Measurements from ENCODE around the gene JMJD4.
A peak's percentile ranks its signal among the peaks of the same experiment; 100 is the strongest.

Gene JMJD4

DNA sequence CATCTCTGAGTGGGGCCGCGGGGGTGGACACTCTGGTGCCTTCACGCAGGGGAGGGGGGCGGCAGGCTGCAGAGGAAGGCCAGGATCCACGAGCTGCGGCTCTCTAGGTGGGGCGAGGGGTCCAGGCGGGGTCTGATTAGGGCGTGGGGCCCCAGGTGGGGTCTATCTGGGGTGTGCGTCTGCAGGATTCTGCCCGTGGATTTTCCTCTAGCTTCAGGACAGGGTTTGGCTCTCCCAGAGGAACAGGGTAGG, 6.3 kb downstream of the JMJD4 start:
- DNase-seq, result no peak
- H3K27ac ChIP-seq (ENCODE audit: low read length), result peak overlapping the region; percentile 71
- H3K9ac ChIP-seq (ENCODE audit: low read depth, low read length), result peak overlapping the region; percentile 71
- peak; percentile 33 for ATAC-seq (ENCODE audit: insufficient read depth, low read depth)
- H3K79me2 ChIP-seq (ENCODE audit: insufficient read depth, low read length), result peaks cover 15% of the 10 kb centered on the region
- H3K36me3 ChIP-seq (ENCODE audit: insufficient read depth, low read length), result peaks cover 33% of the 10 kb centered on the region
- TF ChIP-seq EZH2 (IDR thresholded peaks at IDR 0.05; ENCODE audit: borderline replicate concordance, low read depth, low read length, severe bottlenecking), result no peak
- TF ChIP-seq, protein P1, sequence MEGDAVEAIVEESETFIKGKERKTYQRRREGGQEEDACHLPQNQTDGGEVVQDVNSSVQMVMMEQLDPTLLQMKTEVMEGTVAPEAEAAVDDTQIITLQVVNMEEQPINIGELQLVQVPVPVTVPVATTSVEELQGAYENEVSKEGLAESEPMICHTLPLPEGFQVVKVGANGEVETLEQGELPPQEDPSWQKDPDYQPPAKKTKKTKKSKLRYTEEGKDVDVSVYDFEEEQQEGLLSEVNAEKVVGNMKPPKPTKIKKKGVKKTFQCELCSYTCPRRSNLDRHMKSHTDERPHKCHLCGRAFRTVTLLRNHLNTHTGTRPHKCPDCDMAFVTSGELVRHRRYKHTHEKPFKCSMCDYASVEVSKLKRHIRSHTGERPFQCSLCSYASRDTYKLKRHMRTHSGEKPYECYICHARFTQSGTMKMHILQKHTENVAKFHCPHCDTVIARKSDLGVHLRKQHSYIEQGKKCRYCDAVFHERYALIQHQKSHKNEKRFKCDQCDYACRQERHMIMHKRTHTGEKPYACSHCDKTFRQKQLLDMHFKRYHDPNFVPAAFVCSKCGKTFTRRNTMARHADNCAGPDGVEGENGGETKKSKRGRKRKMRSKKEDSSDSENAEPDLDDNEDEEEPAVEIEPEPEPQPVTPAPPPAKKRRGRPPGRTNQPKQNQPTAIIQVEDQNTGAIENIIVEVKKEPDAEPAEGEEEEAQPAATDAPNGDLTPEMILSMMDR (IDR thresholded peaks at IDR 0.05; ENCODE audit: borderline replicate concordance, extremely low read depth, low read length, poor library complexity, severe bottlenecking), result no peak
- no peaks in the 10 kb centered on the region for H3K9me3 ChIP-seq (ENCODE audit: insufficient read depth, low read length, severe bottlenecking)
- peak overlapping the region; percentile 90 for H3K4me2 ChIP-seq (ENCODE audit: insufficient read depth, low read length)
- H2AFZ ChIP-seq (ENCODE audit: low read depth, low read length), result peak overlapping the region; percentile 71
- no peaks in the 10 kb centered on the region for H3K27me3 ChIP-seq (ENCODE audit: insufficient read depth, low read length, poor library complexity)
- H3K4me1 ChIP-seq (ENCODE audit: insufficient read depth, low read length), result peaks cover 35% of the 10 kb centered on the region
- peaks cover 42% of the 10 kb centered on the region for H4K20me1 ChIP-seq (ENCODE audit: insufficient read depth, low read length)
- peak overlapping the region; percentile 27 to 65; a peak in 3 of 4 replicates for H3K4me3 ChIP-seq (ENCODE audit: low read depth in 1 of 2, low read length in 2 of 2)

DNA sequence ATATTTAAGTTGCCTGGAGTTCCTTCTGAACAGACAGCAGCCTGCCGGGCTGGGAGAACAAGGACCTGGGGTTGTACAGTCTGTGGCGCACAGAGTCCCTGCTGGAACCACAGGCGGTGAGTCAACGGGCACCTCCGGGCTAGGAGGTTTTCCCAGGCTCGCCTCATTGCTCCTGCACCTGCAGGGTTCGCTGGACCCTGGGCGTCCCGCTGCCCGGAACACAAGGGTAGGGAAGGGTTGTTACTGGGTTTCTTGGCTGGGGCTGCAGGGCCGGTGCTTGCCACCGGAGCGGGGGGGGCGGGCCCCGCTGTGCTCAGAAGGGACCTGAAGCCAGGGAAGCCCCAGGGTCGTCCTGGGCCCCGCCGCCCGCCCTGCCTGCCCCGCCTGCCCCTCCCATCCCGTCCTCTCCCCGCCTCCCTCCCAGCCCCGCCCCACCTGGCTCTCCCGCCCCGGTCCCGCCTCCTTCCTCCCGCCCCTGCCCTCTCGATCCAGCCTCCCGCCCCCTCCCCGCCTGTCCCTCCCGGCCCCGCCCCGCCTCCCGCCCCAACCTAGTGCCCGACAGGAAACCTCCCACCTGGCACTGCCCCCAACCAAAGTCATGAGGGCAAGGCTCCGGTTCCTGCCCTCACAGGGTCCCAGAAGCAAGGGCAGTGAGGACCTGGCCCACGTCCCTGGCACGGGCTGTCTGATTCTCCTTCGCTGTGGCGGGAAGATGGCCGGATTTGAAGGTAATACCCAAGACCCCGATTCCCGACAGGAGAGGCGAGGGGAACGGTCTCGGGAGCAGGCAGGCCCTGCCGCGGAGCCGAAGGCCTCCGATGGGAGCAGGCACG, 6.8 kb downstream of the JMJD4 start:
- peak overlapping the region; percentile 90 for H3K4me2 ChIP-seq (ENCODE audit: insufficient read depth, low read length)
- H3K79me2 ChIP-seq (ENCODE audit: insufficient read depth, low read length), result peaks cover 9% of the 10 kb centered on the region
- ATAC-seq (ENCODE audit: insufficient read depth, low read depth) (peak; percentile 67), DNase-seq (peak; percentile 78)
- peaks cover 27% of the 10 kb centered on the region for H3K36me3 ChIP-seq (ENCODE audit: insufficient read depth, low read length)
- peak overlapping the region; percentile 43 to 69; a peak in 3 of 4 replicates for H3K4me3 ChIP-seq (ENCODE audit: low read depth in 1 of 2, low read length in 2 of 2)
- TF ChIP-seq, protein P1 (IDR thresholded peaks at IDR 0.05; ENCODE audit: borderline replicate concordance, extremely low read depth, low read length, poor library complexity, severe bottlenecking), result no peak
- no peak for TF ChIP-seq EZH2 (IDR thresholded peaks at IDR 0.05; ENCODE audit: borderline replicate concordance, low read depth, low read length, severe bottlenecking)
- peaks cover 30% of the 10 kb centered on the region for H3K4me1 ChIP-seq (ENCODE audit: insufficient read depth, low read length)
- H3K27ac ChIP-seq (ENCODE audit: low read length), result peak overlapping the region; percentile 71
- H2AFZ ChIP-seq (ENCODE audit: low read depth, low read length), result peak overlapping the region; percentile 88
- H4K20me1 ChIP-seq (ENCODE audit: insufficient read depth, low read length), result peaks cover 37% of the 10 kb centered on the region
- peak overlapping the region; percentile 71 for H3K9ac ChIP-seq (ENCODE audit: low read depth, low read length)
- no peaks in the 10 kb centered on the region for H3K27me3 ChIP-seq (ENCODE audit: insufficient read depth, low read length, poor library complexity)
- no peaks in the 10 kb centered on the region for H3K9me3 ChIP-seq (ENCODE audit: insufficient read depth, low read length, severe bottlenecking)

DNA sequence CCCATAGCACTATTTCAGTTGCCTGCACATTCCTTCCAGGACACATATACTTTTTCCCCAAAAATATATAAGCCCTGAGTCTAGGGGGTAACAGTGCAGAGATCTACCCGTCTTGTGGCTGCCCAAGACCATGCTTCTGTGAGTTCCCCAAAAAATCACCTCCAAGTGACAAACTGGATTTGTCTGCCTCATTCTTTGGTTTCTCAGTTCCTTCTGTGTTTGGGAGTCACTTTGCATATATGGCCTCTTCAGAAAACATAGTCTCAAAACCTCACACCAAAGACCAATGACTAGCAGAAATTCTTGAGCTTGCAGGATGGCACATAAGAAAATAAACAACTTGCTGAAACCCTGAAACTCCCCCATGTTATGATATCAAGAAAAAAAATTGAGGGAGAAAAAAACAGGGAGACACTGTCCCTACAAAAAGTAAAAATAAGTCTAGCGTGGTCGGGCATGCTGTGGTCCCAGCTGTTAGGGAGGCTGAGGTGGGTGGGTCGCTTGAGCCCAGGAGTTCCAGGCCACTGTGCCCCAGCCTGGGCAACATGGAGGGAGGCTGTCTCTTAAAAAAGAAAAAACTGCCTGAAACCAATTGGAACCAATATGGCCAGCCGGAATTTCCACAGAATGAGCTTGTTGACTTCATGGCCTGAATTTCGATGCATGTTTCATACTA, 8.0 kb downstream of the JMJD4 start:
- Histone ChIP-seq H2AFZ (ENCODE audit: low read depth, low read length) (no peak overlapping the region), H4K20me1 (ENCODE audit: insufficient read depth, low read length) (peaks cover 25% of the 10 kb centered on the region), H3K79me2 (ENCODE audit: insufficient read depth, low read length) (no peaks in the 10 kb centered on the region), H3K36me3 (ENCODE audit: insufficient read depth, low read length) (peaks cover 15% of the 10 kb centered on the region), H3K9me3 (ENCODE audit: insufficient read depth, low read length, severe bottlenecking) (peaks cover under 1% of the 10 kb centered on the region), H3K4me1 (ENCODE audit: insufficient read depth, low read length) (peaks cover 27% of the 10 kb centered on the region), H3K27me3 (ENCODE audit: insufficient read depth, low read length, poor library complexity) (no peaks in the 10 kb centered on the region), H3K27ac (ENCODE audit: low read length) (no peak overlapping the region), H3K9ac (ENCODE audit: low read depth, low read length) (no peak overlapping the region), H3K4me2 (ENCODE audit: insufficient read depth, low read length) (peak overlapping the region; percentile 90; the same call in 1 of the 2 replicates), H3K4me3 (ENCODE audit: low read depth in 1 of 2, low read length in 2 of 2) (peak overlapping the region in 1 of 2 experiments; percentile 69; a peak in 1 of 4 replicates)
- ATAC-seq (ENCODE audit: insufficient read depth, low read depth) (no peak), DNase-seq (no peak)
- no peak for TF ChIP-seq EZH2 (IDR thresholded peaks at IDR 0.05; ENCODE audit: borderline replicate concordance, low read depth, low read length, severe bottlenecking)
- TF ChIP-seq, protein P1 (IDR thresholded peaks at IDR 0.05; ENCODE audit: borderline replicate concordance, extremely low read depth, low read length, poor library complexity, severe bottlenecking), result no peak

Data from DND-41 (cell line).